ENCODE data around the gene CHIC2. TPM values are rescaled to one million over a fixed set of nuclear protein-coding genes. Genes with fewer than 3 reads are reported as not detected.

Gene CHIC2
- total RNA-seq, 1 donor from 2014 or later, result 14.5 TPM

DNA sequence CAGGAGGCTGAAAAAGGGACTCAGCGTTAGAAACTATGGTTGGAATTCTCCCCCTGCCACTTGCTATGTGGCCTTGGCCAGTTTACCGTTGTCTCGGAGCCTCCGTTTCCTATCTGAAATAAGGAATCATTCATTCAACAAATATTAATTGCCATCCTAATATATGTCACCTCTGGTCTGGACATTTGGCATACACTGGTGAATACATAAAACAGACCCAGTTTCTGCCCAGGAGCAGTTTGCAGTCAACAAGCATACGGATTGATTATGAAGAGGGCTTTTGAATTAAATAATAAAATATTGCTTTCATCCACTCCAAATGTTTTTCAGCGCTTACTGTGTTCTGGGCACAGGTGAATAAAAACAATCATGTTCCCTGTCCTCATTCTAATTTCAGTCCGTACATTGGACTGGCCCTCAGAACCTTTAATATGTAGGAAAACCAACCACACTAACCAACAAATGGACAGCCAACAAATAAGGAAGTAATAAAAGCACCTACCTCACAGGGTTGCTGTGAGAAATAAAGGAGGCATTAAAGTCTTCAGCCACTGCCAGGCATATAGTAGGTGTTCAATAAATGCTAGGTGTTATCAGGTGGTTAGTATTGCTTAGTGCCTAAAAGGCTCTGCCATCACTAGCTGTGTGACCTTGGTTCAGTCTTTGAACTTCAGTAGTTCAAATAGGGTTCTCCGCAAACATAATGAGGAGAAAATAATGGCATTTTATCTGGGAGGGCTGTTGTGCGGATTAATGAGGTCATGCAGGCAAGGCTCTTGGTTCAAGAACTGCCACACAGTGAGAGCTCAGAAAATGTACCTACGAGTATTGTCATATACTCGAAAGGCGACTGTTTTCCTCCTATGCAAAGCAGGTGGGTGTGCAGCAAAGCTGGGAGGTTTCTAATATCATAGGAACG, 28.3 kb upstream of the CHIC2 start:
- Mint-ChIP-seq H3K36me3 (ENCODE audit: unreplicated experiment) (peaks cover 4% of the 10 kb centered on the region), H3K27ac (ENCODE audit: unreplicated experiment) (no peak overlapping the region), H3K4me3 (ENCODE audit: unreplicated experiment) (peak overlapping the region; percentile 93), H3K27me3 (ENCODE audit: unreplicated experiment) (peaks cover 47% of the 10 kb centered on the region), H3K9me3 (ENCODE audit: unreplicated experiment) (peaks cover 8% of the 10 kb centered on the region), H3K4me1 (ENCODE audit: low read depth, unreplicated experiment) (peaks cover 10% of the 10 kb centered on the region)
- TF ChIP-seq, protein P1, sequence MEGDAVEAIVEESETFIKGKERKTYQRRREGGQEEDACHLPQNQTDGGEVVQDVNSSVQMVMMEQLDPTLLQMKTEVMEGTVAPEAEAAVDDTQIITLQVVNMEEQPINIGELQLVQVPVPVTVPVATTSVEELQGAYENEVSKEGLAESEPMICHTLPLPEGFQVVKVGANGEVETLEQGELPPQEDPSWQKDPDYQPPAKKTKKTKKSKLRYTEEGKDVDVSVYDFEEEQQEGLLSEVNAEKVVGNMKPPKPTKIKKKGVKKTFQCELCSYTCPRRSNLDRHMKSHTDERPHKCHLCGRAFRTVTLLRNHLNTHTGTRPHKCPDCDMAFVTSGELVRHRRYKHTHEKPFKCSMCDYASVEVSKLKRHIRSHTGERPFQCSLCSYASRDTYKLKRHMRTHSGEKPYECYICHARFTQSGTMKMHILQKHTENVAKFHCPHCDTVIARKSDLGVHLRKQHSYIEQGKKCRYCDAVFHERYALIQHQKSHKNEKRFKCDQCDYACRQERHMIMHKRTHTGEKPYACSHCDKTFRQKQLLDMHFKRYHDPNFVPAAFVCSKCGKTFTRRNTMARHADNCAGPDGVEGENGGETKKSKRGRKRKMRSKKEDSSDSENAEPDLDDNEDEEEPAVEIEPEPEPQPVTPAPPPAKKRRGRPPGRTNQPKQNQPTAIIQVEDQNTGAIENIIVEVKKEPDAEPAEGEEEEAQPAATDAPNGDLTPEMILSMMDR (IDR thresholded peaks at IDR 0.05; ENCODE audit: partially characterized antibody, unreplicated experiment), result no peak
- no peak for DNase-seq

DNA sequence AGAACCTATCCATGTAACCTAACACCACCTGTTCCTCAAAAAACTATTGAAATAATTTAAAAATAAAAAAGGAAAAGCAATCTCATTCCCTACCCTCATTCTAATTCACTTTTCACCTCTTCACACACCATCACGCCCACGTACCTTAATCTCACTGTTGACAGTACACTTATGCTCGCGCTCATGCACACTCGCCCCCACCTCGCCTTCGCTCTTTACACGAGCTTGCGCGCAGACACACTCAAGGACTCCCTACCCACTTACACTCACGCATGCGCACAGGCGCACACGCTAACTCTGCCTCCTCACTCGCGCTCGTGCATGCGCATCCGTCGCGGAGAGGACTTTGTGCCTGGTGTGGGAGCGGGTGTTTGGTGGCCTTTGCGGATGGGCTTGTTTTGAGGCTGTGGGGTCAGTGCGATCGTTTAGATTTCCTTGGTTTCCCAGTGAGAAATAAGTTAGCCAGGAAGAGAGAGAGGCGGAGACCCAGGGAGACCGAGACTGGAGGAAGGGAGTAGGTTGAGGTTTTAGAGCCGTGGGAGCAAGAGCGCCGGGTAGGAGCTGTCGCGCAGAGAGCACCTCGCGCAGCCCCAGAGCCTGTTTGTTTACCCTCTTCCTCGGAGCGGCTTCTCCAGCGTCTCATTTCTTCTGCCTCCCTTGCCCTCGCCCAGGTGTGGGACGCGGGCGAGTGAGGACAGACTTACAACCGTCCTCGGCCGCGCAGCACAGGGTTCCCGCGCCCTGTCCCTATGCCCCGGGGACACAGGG, 27.4 kb upstream of the CHIC2 start:
- H3K27me3 Mint-ChIP-seq (ENCODE audit: unreplicated experiment), result peaks cover 43% of the 10 kb centered on the region
- TF ChIP-seq, protein P1 (IDR thresholded peaks at IDR 0.05; ENCODE audit: partially characterized antibody, unreplicated experiment), result no peak
- H3K36me3 Mint-ChIP-seq (ENCODE audit: unreplicated experiment), result peaks cover 4% of the 10 kb centered on the region
- DNase-seq, result peak; percentile 48
- peak overlapping the region; percentile 93 for H3K4me3 Mint-ChIP-seq (ENCODE audit: unreplicated experiment)
- H3K4me1 Mint-ChIP-seq (ENCODE audit: low read depth, unreplicated experiment), result peaks cover 10% of the 10 kb centered on the region
- peaks cover 8% of the 10 kb centered on the region for H3K9me3 Mint-ChIP-seq (ENCODE audit: unreplicated experiment)
- no peak overlapping the region for H3K27ac Mint-ChIP-seq (ENCODE audit: unreplicated experiment)

DNA sequence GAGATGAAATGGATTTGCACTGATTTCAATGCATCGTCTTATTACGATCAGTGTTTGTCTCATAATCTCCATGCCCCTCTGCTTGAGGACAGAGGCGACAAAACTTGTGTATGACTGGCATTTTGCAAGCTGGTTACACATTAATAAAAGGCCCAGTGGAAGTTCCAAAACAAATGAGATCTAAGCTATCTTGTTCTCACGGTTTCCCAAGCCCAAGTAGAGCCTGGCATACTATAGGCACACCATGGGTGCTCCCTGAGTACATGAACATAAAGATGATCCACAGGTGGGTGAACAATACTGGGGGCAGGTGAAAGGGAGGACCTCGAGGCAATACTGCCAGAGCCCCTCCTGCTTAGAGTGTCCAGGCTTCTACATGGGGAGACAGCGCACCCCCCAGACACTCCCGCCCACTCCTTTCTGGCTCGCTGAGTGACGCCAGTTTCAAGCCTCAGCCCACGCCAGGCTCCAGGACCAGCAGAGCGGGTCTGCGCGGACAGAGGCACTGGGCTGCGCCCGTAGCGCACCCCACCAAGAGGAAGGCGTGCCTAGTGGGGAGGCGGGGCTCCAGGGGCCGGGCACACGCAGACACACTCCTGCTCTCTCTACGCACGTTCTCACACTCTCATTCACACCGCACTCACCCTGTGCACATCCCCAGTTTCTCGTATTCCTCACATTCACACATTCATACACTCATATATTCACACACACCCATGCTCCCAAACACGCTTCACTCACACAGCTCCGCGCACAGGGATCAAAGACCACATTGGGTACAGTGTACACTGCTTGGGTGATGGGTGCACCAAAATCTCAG, 26.6 kb upstream of the CHIC2 start:
- DNase-seq, result peak; percentile 24
- H3K27me3 Mint-ChIP-seq (ENCODE audit: unreplicated experiment), result peaks cover 35% of the 10 kb centered on the region

DNA sequence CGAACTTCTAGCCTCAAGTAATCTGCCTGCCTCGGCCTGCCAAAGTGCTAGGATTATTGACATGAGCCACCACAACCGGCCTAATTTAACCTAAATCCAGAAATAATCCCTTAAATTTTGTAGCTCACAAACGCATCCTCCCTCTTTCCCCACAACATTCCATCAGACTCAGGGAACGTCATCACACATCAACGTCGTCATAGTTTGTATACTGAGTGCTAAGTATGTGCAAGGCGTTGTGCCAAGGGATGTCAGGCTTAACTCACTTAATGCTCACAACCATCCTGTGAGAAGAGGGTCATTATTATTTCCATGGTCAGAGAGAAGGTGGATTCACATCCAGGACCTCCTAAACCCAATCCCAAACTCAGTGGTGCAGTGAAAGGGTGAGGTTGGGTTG, 26.0 kb upstream of the CHIC2 start:
- Mint-ChIP-seq H3K27me3 (ENCODE audit: unreplicated experiment) (peaks cover 32% of the 10 kb centered on the region), H3K4me1 (ENCODE audit: low read depth, unreplicated experiment) (peaks cover 7% of the 10 kb centered on the region), H3K27ac (ENCODE audit: unreplicated experiment) (no peak overlapping the region), H3K4me3 (ENCODE audit: unreplicated experiment) (no peak overlapping the region), H3K36me3 (ENCODE audit: unreplicated experiment) (peaks cover 4% of the 10 kb centered on the region), H3K9me3 (ENCODE audit: unreplicated experiment) (peaks cover 8% of the 10 kb centered on the region)
- TF ChIP-seq, protein P1 (IDR thresholded peaks at IDR 0.05; ENCODE audit: partially characterized antibody, unreplicated experiment), result no peak
- no peak for DNase-seq

More for the DNA sequence above, 26.6 kb upstream of the CHIC2 start:
- H3K9me3 Mint-ChIP-seq (ENCODE audit: unreplicated experiment), result peaks cover 8% of the 10 kb centered on the region
- H3K4me3 Mint-ChIP-seq (ENCODE audit: unreplicated experiment), result peak overlapping the region; percentile 93
- H3K4me1 Mint-ChIP-seq (ENCODE audit: low read depth, unreplicated experiment), result peaks cover 7% of the 10 kb centered on the region
- TF ChIP-seq, protein P1 (IDR thresholded peaks at IDR 0.05; ENCODE audit: partially characterized antibody, unreplicated experiment), result no peak
- peaks cover 4% of the 10 kb centered on the region for H3K36me3 Mint-ChIP-seq (ENCODE audit: unreplicated experiment)
- no peak overlapping the region for H3K27ac Mint-ChIP-seq (ENCODE audit: unreplicated experiment)

Measured in glutamatergic neuron (in vitro differentiated cells).